K562 (cell line): Measurements from ENCODE around the gene MIDN. TPM values are rescaled to one million over a fixed set of nuclear protein-coding genes. Genes with fewer than 3 reads are reported as not detected.

Experiments
- ARID2 ChIP-seq: fragments of 450-650 bp; IDR thresholded peaks from 2 replicates; pipeline ENCODE4 v1.6.1; 2017; ENCODE audit warnings: antibody characterized with exemption, mild to moderate bottlenecking
- BDP1 ChIP-seq: IDR thresholded peaks from 3 replicates; pipeline ENCODE4 v1.6.1; 2011; ENCODE audit not compliant: insufficient read length, insufficient read depth
- BRD4 ChIP-seq: fragments of 200-600 bp; sonication (generic); IDR thresholded peaks from 2 replicates; pipeline ENCODE4 v1.6.1; 2017; ENCODE audit warnings: inconsistent platforms
- CHD1 ChIP-seq: fragments of 200-600 bp; sonication (generic); IDR thresholded peaks from one replicate; pipeline ENCODE4 v1.6.1; 2012; ENCODE audit warnings: mild to moderate bottlenecking, moderate library complexity, low read length, inconsistent platforms
- CSDE1 ChIP-seq, 2 experiments: fragments of 450-650 bp; IDR thresholded peaks; 2 replicates each; pipeline ENCODE4 v1.6.1; 2016; ENCODE audit warnings: mild to moderate bottlenecking in 1 of 2
- CXXC5 ChIP-seq: fragments of 250-450 bp; sonication (Bioruptor Pico); IDR thresholded peaks from 2 replicates; pipeline ENCODE4 v1.8.0; 2022; ENCODE audit warnings: inconsistent platforms, mild to moderate bottlenecking, moderate library complexity
- EP300 ChIP-seq: IDR thresholded peaks from 2 replicates; pipeline ENCODE4 v1.6.1; 2012; ENCODE audit warnings: low read length, improper control_type of control experiment
- GATAD2A ChIP-seq: fragments of 450-650 bp; IDR thresholded peaks from 2 replicates; pipeline ENCODE4 v1.6.1; 2017
- HIVEP1 ChIP-seq: fragments of 250-450 bp; sonication (Bioruptor Pico); IDR thresholded peaks from 2 replicates; pipeline ENCODE4 v1.4.0; 2020; ENCODE audit warnings: mild to moderate bottlenecking
- MCM3 ChIP-seq: fragments of 450-650 bp; IDR thresholded peaks from 2 replicates; pipeline ENCODE4 v1.6.1; 2016
- NCOR1 ChIP-seq: fragments of 450-650 bp; IDR thresholded peaks from 2 replicates; pipeline ENCODE4 v1.6.1; 2016; ENCODE audit warnings: mild to moderate bottlenecking, moderate library complexity
- RUNX1 ChIP-seq: sonication (generic); IDR thresholded peaks from 2 replicates; pipeline ENCODE4 v1.6.1; 2016; ENCODE audit warnings: antibody characterized with exemption, low read depth
- SMARCB1 ChIP-seq: IDR thresholded peaks from 2 replicates; pipeline ENCODE4 v1.6.1; 2011; ENCODE audit warnings: improper control_type of control experiment, low read depth; ENCODE audit not compliant: insufficient read length
- SRSF7 ChIP-seq: fragments of 200-400 bp; formaldehyde crosslinking; optimal IDR thresholded peaks from 2 replicates; pipeline ENCODE3; 2017; ENCODE audit warnings: mild to moderate bottlenecking, low read depth, low read length
- ZC3H4 ChIP-seq: sonication (generic); formaldehyde crosslinking; IDR thresholded peaks from 2 replicates; pipeline ENCODE4 v1.9.0; 2021; ENCODE audit warnings: missing genetic modification reagents, borderline replicate concordance
- ZNF121 ChIP-seq: sonication (generic); formaldehyde crosslinking; conservative IDR thresholded peaks from 2 replicates; pipeline ENCODE4 v1.8.0; 2022; ENCODE audit warnings: missing genetic modification reagents
- ZNF318 ChIP-seq, 2 experiments: fragments of 450-650 bp; IDR thresholded peaks; 2 replicates each; pipeline ENCODE4 v1.6.1; 2016; ENCODE audit warnings: mild to moderate bottlenecking in 2 of 2, borderline replicate concordance in 1 of 2, low read depth in 1 of 2, moderate library complexity in 1 of 2
- polyA plus RNA-seq, 8 experiments: library from polyadenylated mRNA; depleted of rRNA in 4 of 8; stranded (reverse) in 5 of 8; unstranded in 3 of 8; fragments of >200 nt; fragmentation: Nextera tagmentation in 2 of 8; fragmentation: Illumina TruSeq in 1 of 8; extraction: Ambion mirVana in 2 of 8; extraction: Trizol in 1 of 8; gene quantifications; 2 replicates each; pipeline versions ENCODE4 v1.2.1 to v1.2.3, GENCODE V29; 2011 to 2014; ENCODE audit warnings: inconsistent platforms in 1 of 8, missing spikeins in 1 of 8
- total RNA-seq, 7 experiments: library from RNA; depleted of rRNA in 6 of 7; stranded (reverse); fragments of >200 nt in 6 of 7; fragmentation: Illumina TruSeq in 2 of 7; extraction: Trizol in 2 of 7; gene quantifications; 2 replicates each; pipeline versions ENCODE4 v1.2.1 to v1.2.3, GENCODE V29; 2011 to 2021; ENCODE audit warnings: low replicate concordance in 1 of 7
- TF ChIP-seq, protein P1 (sequence below): fragments of 250-450 bp; sonication (Bioruptor Pico); IDR thresholded peaks from 2 replicates; pipeline ENCODE4 v1.4.0; 2020; ENCODE audit warnings: mild to moderate bottlenecking, moderate library complexity

MIDN gene
- total and polyA plus RNA-seq, 9 of the 15 experiments (the other 6 are each of a cell fraction or from before 2014, with no cell fraction given), result 0.17 to 120 (median 10.1) TPM

DNA sequence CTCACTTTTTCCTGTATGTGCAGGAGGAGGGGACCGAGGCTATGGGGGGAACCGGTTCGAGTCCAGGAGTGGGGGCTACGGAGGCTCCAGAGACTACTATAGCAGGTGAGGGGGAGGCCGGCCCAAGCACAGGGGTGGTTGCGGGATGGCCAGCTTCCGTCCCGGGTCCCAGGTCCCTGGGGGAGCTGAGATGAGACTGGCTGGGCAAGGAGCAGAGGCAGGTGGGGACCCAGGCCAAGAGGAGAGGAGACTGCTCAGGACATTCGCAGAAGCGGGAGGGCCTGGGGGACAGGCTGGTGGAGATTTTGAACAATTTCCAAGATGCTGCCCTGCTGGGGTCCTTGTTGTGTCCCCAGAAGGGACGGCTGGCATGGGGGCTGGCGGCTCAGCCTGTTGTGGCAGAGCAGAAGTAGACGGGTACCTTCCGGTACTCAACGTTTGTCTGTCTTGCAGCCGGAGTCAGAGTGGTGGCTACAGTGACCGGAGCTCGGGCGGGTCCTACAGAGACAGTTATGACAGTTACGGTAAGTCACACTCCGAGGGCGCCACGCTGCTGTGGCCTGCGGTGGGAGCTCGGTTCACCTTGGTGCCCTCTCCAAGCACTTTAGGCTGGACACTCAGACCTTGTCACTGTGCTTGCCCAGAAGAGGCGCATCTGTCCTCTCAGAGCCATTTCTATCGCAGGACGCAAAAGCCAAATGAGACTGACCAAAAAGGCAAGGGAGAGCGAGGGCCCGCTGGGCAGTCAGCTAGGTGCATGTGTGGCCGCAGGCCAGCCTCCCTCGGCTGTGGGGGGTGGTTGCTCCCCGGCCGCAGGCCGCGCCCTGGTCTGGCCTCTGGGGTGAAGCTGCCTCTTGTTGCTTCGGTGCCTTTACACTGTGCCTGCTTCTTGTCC is 23.4 kb downstream of the MIDN start (continued):
- TF ChIP-seq HIVEP1 (CRISPR knock-in tag), result no peak
- no peak for TF ChIP-seq CSDE1 (IDR thresholded peaks at IDR 0.05)
- no peak for TF ChIP-seq RUNX1
- no peak for TF ChIP-seq SMARCB1
- no peak for TF ChIP-seq EP300
- TF ChIP-seq GATAD2A, result no peak
- TF ChIP-seq MCM3, result no peak
- peak; percentile 75 for TF ChIP-seq CHD1
- no peak for TF ChIP-seq ZNF318 (IDR thresholded peaks at IDR 0.05; ENCODE audit: borderline replicate concordance in 1 of 2, low read depth in 1 of 2)
- no peak for TF ChIP-seq ZC3H4 (CRISPR knock-in tag)
- TF ChIP-seq CXXC5 (CRISPR knock-in tag), result peak; percentile 46
- TF ChIP-seq BRD4, result no peak; the same call in 1 of the 2 replicates
- no peak for TF ChIP-seq ARID2
- TF ChIP-seq, protein P1, sequence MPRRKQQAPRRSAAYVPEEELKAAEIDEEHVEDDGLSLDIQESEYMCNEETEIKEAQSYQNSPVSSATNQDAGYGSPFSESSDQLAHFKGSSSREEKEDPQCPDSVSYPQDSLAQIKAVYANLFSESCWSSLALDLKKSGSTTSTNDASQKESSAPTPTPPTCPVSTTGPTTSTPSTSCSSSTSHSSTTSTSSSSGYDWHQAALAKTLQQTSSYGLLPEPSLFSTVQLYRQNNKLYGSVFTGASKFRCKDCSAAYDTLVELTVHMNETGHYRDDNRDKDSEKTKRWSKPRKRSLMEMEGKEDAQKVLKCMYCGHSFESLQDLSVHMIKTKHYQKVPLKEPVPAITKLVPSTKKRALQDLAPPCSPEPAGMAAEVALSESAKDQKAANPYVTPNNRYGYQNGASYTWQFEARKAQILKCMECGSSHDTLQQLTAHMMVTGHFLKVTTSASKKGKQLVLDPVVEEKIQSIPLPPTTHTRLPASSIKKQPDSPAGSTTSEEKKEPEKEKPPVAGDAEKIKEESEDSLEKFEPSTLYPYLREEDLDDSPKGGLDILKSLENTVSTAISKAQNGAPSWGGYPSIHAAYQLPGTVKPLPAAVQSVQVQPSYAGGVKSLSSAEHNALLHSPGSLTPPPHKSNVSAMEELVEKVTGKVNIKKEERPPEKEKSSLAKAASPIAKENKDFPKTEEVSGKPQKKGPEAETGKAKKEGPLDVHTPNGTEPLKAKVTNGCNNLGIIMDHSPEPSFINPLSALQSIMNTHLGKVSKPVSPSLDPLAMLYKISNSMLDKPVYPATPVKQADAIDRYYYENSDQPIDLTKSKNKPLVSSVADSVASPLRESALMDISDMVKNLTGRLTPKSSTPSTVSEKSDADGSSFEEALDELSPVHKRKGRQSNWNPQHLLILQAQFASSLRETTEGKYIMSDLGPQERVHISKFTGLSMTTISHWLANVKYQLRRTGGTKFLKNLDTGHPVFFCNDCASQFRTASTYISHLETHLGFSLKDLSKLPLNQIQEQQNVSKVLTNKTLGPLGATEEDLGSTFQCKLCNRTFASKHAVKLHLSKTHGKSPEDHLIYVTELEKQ, result no peak
- no peak for TF ChIP-seq SRSF7
- no peak for TF ChIP-seq NCOR1
- TF ChIP-seq ZNF121 (CRISPR knock-in tag), result peak; percentile 61; the same call in 1 of the 2 replicates
- TF ChIP-seq BDP1, result no peak
